ENCODE data around the gene DGKQ. TPM values are rescaled to one million over a fixed set of nuclear protein-coding genes. Genes with fewer than 3 reads are reported as not detected.

DGKQ gene
- total and polyA plus RNA-seq, 9 of the 15 experiments (the other 6 are each of a cell fraction or from before 2014, with no cell fraction given) = 0.17 to 22.0 (median 5.6) TPM

DNA sequence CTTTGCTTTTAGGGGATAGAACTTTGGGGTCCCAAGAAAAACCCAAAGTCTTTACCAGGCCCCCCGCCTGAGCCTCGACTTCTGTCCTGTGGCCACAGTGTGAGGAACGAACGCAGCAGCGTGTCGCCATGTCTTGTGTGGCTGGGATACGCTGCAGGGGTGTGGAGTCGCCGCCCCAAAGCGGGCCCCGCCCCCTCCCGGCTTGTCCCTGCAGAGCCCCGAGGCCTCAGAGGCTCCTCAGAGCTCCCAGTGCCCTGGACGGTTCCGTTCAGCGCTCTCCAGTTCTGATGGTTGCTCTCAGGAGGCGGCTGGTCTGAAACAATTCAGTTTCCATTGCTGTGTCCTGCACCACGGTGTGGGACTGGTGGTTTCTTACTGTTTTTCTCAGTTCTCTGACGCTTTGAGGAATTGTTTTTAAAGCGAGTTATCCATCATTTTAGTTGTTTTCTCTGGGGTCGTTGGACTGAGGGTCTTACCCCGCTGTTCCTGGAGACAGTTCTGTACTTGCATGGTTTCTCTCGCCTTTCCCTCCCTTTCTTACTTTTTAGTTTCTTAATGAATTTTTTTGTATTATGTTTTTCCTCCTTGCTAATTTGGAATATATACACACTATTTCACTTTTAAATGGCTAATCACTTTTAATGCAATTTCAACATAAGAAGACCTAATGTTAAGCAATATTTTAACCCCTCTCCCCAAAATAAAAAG is 11.9 kb upstream of the DGKQ start (continued):
- TF ChIP-seq, protein P1, sequence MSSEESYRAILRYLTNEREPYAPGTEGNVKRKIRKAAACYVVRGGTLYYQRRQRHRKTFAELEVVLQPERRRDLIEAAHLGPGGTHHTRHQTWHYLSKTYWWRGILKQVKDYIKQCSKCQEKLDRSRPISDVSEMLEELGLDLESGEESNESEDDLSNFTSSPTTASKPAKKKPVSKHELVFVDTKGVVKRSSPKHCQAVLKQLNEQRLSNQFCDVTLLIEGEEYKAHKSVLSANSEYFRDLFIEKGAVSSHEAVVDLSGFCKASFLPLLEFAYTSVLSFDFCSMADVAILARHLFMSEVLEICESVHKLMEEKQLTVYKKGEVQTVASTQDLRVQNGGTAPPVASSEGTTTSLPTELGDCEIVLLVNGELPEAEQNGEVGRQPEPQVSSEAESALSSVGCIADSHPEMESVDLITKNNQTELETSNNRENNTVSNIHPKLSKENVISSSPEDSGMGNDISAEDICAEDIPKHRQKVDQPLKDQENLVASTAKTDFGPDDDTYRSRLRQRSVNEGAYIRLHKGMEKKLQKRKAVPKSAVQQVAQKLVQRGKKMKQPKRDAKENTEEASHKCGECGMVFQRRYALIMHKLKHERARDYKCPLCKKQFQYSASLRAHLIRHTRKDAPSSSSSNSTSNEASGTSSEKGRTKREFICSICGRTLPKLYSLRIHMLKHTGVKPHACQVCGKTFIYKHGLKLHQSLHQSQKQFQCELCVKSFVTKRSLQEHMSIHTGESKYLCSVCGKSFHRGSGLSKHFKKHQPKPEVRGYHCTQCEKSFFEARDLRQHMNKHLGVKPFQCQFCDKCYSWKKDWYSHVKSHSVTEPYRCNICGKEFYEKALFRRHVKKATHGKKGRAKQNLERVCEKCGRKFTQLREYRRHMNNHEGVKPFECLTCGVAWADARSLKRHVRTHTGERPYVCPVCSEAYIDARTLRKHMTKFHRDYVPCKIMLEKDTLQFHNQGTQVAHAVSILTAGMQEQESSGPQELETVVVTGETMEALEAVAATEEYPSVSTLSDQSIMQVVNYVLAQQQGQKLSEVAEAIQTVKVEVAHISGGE (CRISPR knock-in tag; IDR thresholded peaks at IDR 0.05) = no peak
- TF ChIP-seq SRSF3 (IDR thresholded peaks at IDR 0.05; ENCODE audit: insufficient read depth, low read length) (no peak), DPF2 (IDR thresholded peaks at IDR 0.05) (no peak), KHSRP (IDR thresholded peaks at IDR 0.05) (no peak), ZNF23 (CRISPR knock-in tag; IDR thresholded peaks at IDR 0.05) (no peak), CBX1 (IDR thresholded peaks at IDR 0.05; ENCODE audit: low read depth) (peak; percentile 65), ESRRA (IDR thresholded peaks at IDR 0.05; ENCODE audit: borderline replicate concordance, low read depth) (no peak), ZNF140 (CRISPR knock-in tag; IDR thresholded peaks at IDR 0.05) (no peak), EWSR1 (IDR thresholded peaks at IDR 0.05; ENCODE audit: borderline replicate concordance, low read depth, partially characterized antibody) (no peak), ZNF830 (CRISPR knock-in tag; IDR thresholded peaks at IDR 0.05) (no peak), RBM39 (optimal IDR thresholded peaks at IDR 0.05; ENCODE audit: low read depth, low read length) (no peak), MYC (IDR thresholded peaks at IDR 0.05; ENCODE audit: low read depth, low read length) (peak; percentile 54), MYC (CRISPR knock-in tag; IDR thresholded peaks at IDR 0.05; ENCODE audit: borderline replicate concordance, low read depth) (no peak)
- TF ChIP-seq, protein P2, sequence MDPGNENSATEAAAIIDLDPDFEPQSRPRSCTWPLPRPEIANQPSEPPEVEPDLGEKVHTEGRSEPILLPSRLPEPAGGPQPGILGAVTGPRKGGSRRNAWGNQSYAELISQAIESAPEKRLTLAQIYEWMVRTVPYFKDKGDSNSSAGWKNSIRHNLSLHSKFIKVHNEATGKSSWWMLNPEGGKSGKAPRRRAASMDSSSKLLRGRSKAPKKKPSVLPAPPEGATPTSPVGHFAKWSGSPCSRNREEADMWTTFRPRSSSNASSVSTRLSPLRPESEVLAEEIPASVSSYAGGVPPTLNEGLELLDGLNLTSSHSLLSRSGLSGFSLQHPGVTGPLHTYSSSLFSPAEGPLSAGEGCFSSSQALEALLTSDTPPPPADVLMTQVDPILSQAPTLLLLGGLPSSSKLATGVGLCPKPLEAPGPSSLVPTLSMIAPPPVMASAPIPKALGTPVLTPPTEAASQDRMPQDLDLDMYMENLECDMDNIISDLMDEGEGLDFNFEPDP (CRISPR knock-in tag; IDR thresholded peaks at IDR 0.05) = no peak
- TF ChIP-seq, protein P3, sequence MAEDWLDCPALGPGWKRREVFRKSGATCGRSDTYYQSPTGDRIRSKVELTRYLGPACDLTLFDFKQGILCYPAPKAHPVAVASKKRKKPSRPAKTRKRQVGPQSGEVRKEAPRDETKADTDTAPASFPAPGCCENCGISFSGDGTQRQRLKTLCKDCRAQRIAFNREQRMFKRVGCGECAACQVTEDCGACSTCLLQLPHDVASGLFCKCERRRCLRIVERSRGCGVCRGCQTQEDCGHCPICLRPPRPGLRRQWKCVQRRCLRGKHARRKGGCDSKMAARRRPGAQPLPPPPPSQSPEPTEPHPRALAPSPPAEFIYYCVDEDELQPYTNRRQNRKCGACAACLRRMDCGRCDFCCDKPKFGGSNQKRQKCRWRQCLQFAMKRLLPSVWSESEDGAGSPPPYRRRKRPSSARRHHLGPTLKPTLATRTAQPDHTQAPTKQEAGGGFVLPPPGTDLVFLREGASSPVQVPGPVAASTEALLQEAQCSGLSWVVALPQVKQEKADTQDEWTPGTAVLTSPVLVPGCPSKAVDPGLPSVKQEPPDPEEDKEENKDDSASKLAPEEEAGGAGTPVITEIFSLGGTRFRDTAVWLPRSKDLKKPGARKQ (CRISPR knock-in tag; IDR thresholded peaks at IDR 0.05) = no peak
- TF ChIP-seq, protein P4, sequence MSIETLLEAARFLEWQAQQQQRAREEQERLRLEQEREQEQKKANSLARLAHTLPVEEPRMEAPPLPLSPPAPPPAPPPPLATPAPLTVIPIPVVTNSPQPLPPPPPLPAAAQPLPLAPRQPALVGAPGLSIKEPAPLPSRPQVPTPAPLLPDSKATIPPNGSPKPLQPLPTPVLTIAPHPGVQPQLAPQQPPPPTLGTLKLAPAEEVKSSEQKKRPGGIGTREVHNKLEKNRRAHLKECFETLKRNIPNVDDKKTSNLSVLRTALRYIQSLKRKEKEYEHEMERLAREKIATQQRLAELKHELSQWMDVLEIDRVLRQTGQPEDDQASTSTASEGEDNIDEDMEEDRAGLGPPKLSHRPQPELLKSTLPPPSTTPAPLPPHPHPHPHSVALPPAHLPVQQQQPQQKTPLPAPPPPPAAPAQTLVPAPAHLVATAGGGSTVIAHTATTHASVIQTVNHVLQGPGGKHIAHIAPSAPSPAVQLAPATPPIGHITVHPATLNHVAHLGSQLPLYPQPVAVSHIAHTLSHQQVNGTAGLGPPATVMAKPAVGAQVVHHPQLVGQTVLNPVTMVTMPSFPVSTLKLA (conservative IDR thresholded peaks at IDR 0.05) = peak; percentile 29 to 42; a peak in 1 of 4 replicates
- TF ChIP-seq, protein P5, sequence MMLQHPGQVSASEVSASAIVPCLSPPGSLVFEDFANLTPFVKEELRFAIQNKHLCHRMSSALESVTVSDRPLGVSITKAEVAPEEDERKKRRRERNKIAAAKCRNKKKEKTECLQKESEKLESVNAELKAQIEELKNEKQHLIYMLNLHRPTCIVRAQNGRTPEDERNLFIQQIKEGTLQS (IDR thresholded peaks at IDR 0.05) = no peak
- TF ChIP-seq, protein P5 (CRISPR knock-in tag; conservative IDR thresholded peaks at IDR 0.05) = no peak
